ENCODE measurements around the gene ESYT2.

ESYT2 gene

GRCh38 chr7:158685693-158686092, 143.6 kb downstream of the ESYT2 start:
- DNase-seq, result no peak

- DNase-seq, result no peak
Observed at GRCh38 chr7:158684329-158684728, 145.0 kb downstream of the ESYT2 start.

GRCh38 chr7:158683541-158683940, 145.8 kb downstream of the ESYT2 start:
- DNase-seq, result no peak

- no peak for DNase-seq
Observed at GRCh38 chr7:158682456-158682855, 146.9 kb downstream of the ESYT2 start.
